Mesenchymal stem cell (in vitro differentiated cells and primary cell): ENCODE measurements around the gene ABCC4.

Experiments
- DNase-seq: peaks from one replicate; pipeline ENCODE4 v3.0.0-alpha.2; 2013
- H2AFZ ChIP-seq: one replicate; pipeline ENCODE4 v1.6.1; 2013; ENCODE audit warnings: low read depth, mild to moderate bottlenecking, control low read depth, inconsistent platforms, low read length, moderate library complexity
- H2AK5ac ChIP-seq: 2 replicates; pipeline ENCODE4 v1.6.1; 2013; ENCODE audit warnings: low read length, moderate library complexity, mild to moderate bottlenecking, inconsistent platforms; ENCODE audit not compliant: severe bottlenecking
- H2BK120ac ChIP-seq: one replicate; pipeline ENCODE4 v1.6.1; 2013; ENCODE audit warnings: low read depth, mild to moderate bottlenecking, inconsistent platforms, low read length, moderate library complexity
- H2BK12ac ChIP-seq, 2 experiments: one replicate each; pipeline ENCODE4 v1.6.1; 2013; ENCODE audit warnings: inconsistent platforms in 2 of 2, low read length in 2 of 2, mild to moderate bottlenecking in 2 of 2, moderate library complexity in 2 of 2, control low read depth in 1 of 2
- H2BK15ac ChIP-seq: one replicate; pipeline ENCODE4 v1.6.1; 2013; ENCODE audit warnings: mild to moderate bottlenecking, low read depth, inconsistent platforms; ENCODE audit not compliant: poor library complexity, severe bottlenecking
- H2BK5ac ChIP-seq: 2 replicates; pipeline ENCODE4 v1.6.1; 2013; ENCODE audit warnings: low read depth, mild to moderate bottlenecking, low read length, control low read depth, inconsistent platforms; ENCODE audit not compliant: poor library complexity, severe bottlenecking
- H3K14ac ChIP-seq, 2 experiments: one replicate each; pipeline ENCODE4 v1.6.1; 2013; ENCODE audit warnings: inconsistent platforms in 2 of 2, low read length in 2 of 2, control low read depth in 1 of 2, mild to moderate bottlenecking in 1 of 2, moderate library complexity in 1 of 2
- H3K18ac ChIP-seq, 2 experiments: one replicate each; pipeline ENCODE4 v1.6.1; 2013; ENCODE audit warnings: inconsistent platforms in 2 of 2, low read length in 2 of 2, control low read depth in 1 of 2, low read depth in 1 of 2, mild to moderate bottlenecking in 1 of 2
- H3K23ac ChIP-seq, 2 experiments: one replicate each; pipeline ENCODE4 v1.6.1; 2013; ENCODE audit warnings: inconsistent platforms in 2 of 2, low read length in 2 of 2, mild to moderate bottlenecking in 2 of 2, moderate library complexity in 2 of 2, control low read depth in 1 of 2
- H3K27ac ChIP-seq: 2 replicates; pipeline ENCODE4 v1.5.1; 2013; ENCODE audit warnings: mild to moderate bottlenecking, moderate library complexity, low read length, control low read depth, inconsistent platforms; ENCODE audit not compliant: poor library complexity, severe bottlenecking
- H3K27me3 ChIP-seq, 2 experiments: 2 replicates each; pipeline versions ENCODE4 v1.6.1 to v1.7.0; 2013; ENCODE audit warnings: low read length in 2 of 2, mild to moderate bottlenecking in 2 of 2, moderate library complexity in 2 of 2, control low read depth in 1 of 2, inconsistent platforms in 1 of 2; ENCODE audit not compliant: control insufficient read depth in 1 of 2, insufficient read depth in 1 of 2
- H3K36me3 ChIP-seq, 2 experiments: 2 replicates each; pipeline versions ENCODE4 v1.6.1 to v1.7.0; 2013; ENCODE audit warnings: low read length in 2 of 2, control low read depth in 1 of 2, inconsistent platforms in 1 of 2, low read depth in 1 of 2, mild to moderate bottlenecking in 1 of 2; ENCODE audit not compliant: insufficient read depth in 2 of 2, control insufficient read depth in 1 of 2
- H3K4ac ChIP-seq, 2 experiments: one replicate each; pipeline ENCODE4 v1.6.1; 2013; ENCODE audit warnings: inconsistent platforms in 2 of 2, low read length in 2 of 2, mild to moderate bottlenecking in 2 of 2, moderate library complexity in 2 of 2, control low read depth in 1 of 2, low read depth in 1 of 2
- H3K4me1 ChIP-seq: 2 replicates; pipeline ENCODE4 v1.6.1; 2013; ENCODE audit warnings: low read depth, low read length, control low read depth; ENCODE audit not compliant: control insufficient read depth, insufficient read depth
- H3K4me2 ChIP-seq: 2 replicates; pipeline ENCODE4 v1.6.1; 2013; ENCODE audit warnings: low read length, mild to moderate bottlenecking, inconsistent platforms; ENCODE audit not compliant: poor library complexity, severe bottlenecking
- H3K4me3 ChIP-seq, 2 experiments: 2 replicates each; pipeline versions ENCODE4 v1.5.1 to v1.7.0; 2013; ENCODE audit warnings: low read length in 2 of 2, mild to moderate bottlenecking in 2 of 2, control low read depth in 1 of 2, low read depth in 1 of 2; ENCODE audit not compliant: insufficient read depth in 1 of 2
- H3K79me1 ChIP-seq: replicated peaks from 2 replicates; pipeline ENCODE4 v1.6.1; 2013; ENCODE audit warnings: mild to moderate bottlenecking, control low read depth, low read length, inconsistent platforms; ENCODE audit not compliant: poor library complexity, severe bottlenecking
- H3K9ac ChIP-seq: 2 replicates; pipeline ENCODE4 v1.7.0; 2013; ENCODE audit warnings: mild to moderate bottlenecking, low read length, moderate library complexity
- H3K9me3 ChIP-seq: 2 replicates; pipeline ENCODE4 v1.7.0; 2013; ENCODE audit warnings: mild to moderate bottlenecking, low read length; ENCODE audit not compliant: control insufficient read depth
- H4K8ac ChIP-seq: one replicate; pipeline ENCODE4 v1.6.1; 2013; ENCODE audit warnings: inconsistent platforms, mild to moderate bottlenecking, low read length, moderate library complexity
- H4K91ac ChIP-seq: one replicate; pipeline ENCODE4 v1.6.1; 2013; ENCODE audit warnings: mild to moderate bottlenecking, low read length, inconsistent platforms
- WGBS: methylation state at CpG from one replicate; pipeline ENCODE4 v1.1.7; 2013; ENCODE audit warnings: mixed read lengths; 5-methylcytosine and 5-hydroxymethylcytosine counted together

The ABCC4 gene

DNA sequence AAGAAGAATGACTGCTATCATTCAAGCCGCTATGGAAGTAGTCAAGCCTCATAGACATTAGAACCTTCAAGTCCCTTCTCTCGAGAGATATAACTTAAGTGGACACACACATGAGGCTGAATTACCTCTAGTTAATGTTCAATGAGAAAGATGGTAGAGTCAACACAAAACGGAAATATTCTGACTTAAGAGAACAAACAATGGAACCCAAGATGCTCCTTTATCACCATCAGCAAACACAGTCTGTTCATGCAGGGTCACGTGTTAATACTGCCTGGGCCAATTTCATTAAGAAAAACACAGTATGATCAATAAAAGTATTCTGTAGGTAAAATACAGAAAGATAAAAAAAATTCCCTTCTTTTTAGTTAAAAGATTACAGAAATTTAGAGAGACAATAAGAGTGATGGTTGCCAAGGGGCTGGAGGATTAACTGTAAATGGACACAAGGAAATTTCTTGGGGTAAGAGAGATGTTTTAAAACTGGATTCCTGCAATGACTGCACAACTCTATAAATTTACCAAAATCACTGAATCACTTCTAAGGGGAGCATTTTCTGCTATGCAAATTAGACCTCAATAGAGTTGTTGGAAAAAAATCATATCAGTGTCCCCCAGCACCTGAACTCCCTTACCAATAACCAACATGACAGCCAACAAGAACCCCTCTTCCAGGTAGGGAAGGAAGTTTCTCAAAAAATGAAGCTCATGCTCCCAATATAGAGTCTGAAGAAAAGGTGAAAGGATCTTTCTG is 256.6 kb downstream of the ABCC4 start:
- H2BK15ac ChIP-seq: no peak overlapping the region
- H4K91ac ChIP-seq: no peak overlapping the region
- H2BK5ac ChIP-seq: no peak overlapping the region

DNA sequence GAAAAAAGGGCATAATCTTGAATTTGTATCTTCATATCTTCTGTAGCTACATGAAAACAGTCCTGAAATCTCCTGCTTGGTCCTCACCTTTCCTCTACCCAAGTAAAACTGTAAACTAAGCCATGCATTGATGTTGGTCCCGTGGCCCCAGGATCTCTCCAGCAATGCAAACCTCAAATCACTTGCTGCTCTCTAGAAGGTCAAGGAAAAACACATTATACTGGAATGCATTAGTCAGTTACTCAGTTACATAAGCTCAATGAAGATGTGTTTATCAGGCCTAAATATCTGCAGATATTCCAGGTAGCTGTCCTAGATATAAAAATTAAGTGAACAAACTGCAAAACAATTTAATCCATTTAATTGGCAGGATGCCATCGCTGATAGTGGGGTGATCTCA is 261.8 kb downstream of the ABCC4 start:
- Histone ChIP-seq H3K18ac (no peak overlapping the region), H3K4ac (no peak overlapping the region), H4K91ac (no peak overlapping the region), H3K4me3 (no peak overlapping the region), H4K8ac (no peak overlapping the region), H2BK5ac (no peak overlapping the region), H2BK15ac (no peak overlapping the region), H3K27me3 (no peaks in the 10 kb centered on the region), H2AK5ac (no peak overlapping the region), H3K9me3 (no peaks in the 10 kb centered on the region), H3K9ac (no peak overlapping the region), H2BK120ac (no peak overlapping the region), H3K4me1 (peaks cover 3% of the 10 kb centered on the region), H3K4me2 (no peak overlapping the region), H3K79me1 (peaks cover 10% of the 10 kb centered on the region), H3K23ac (no peak overlapping the region), H3K27ac (no peak overlapping the region), H2BK12ac (no peak overlapping the region), H3K36me3 (peaks cover 20 to 46% of the 10 kb centered on the region in 2 experiments), H3K14ac (no peak overlapping the region), H2AFZ (no peak overlapping the region)
- no peak for DNase-seq
- 93% methylated on average over 2 of the region's 2 CpGs for WGBS

More for the DNA sequence above, 256.6 kb downstream of the ABCC4 start:
- Histone ChIP-seq H3K79me1 (peaks cover 7% of the 10 kb centered on the region), H3K9me3 (no peaks in the 10 kb centered on the region), H3K4ac (no peak overlapping the region), H3K27me3 (no peaks in the 10 kb centered on the region), H2AFZ (no peak overlapping the region), H4K8ac (no peak overlapping the region), H3K4me1 (peaks cover 2% of the 10 kb centered on the region), H3K9ac (no peak overlapping the region), H3K27ac (no peak overlapping the region), H3K36me3 (peaks cover 14 to 32% of the 10 kb centered on the region in 2 experiments), H3K4me2 (no peak overlapping the region), H3K23ac (no peak overlapping the region), H3K14ac (no peak overlapping the region), H2BK12ac (no peak overlapping the region), H3K4me3 (no peak overlapping the region), H3K18ac (no peak overlapping the region), H2BK120ac (no peak overlapping the region), H2AK5ac (no peak overlapping the region)
- no peak for DNase-seq
- 100% methylated on average over 2 of the region's 4 CpGs for WGBS

DNA sequence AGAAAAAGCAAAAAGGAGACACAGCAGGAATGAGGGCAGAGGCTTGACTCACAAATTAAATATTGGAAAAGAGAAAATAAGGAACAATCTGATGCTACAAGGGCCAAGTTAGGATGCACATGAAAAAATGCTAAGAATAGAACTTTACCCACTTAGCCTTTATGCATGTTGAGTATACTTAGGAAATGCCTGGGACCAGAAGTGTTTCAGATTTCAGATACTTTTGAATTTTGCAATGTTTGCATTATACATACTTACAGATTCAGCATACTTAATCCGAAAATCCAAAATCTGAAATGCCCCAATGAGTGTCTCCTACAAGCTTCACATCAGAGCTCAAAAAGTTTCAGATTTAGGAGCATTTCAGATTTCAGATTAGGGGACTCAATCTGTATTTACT is 262.3 kb downstream of the ABCC4 start:
- H3K14ac ChIP-seq: no peak overlapping the region
- no CpG with 5 or more reads among the region's 1 CpG for WGBS
- peaks cover 3% of the 10 kb centered on the region for H3K4me1 ChIP-seq
- H3K36me3 ChIP-seq: peaks cover 24 to 46% of the 10 kb centered on the region in 2 experiments
- no peak overlapping the region for H2BK15ac ChIP-seq
- no peak overlapping the region for H3K9ac ChIP-seq
- no peak overlapping the region for H3K18ac ChIP-seq
- H3K4me2 ChIP-seq: no peak overlapping the region
- H2AK5ac ChIP-seq: no peak overlapping the region
- no peak for DNase-seq
- no peaks in the 10 kb centered on the region for H3K9me3 ChIP-seq
- no peak overlapping the region for H3K23ac ChIP-seq
- no peak overlapping the region for H2BK12ac ChIP-seq
- no peak overlapping the region for H2AFZ ChIP-seq
- H3K27ac ChIP-seq: no peak overlapping the region
- no peaks in the 10 kb centered on the region for H3K27me3 ChIP-seq
- no peak overlapping the region for H3K4ac ChIP-seq
- H4K91ac ChIP-seq: no peak overlapping the region
- H2BK120ac ChIP-seq: no peak overlapping the region
- H3K79me1 ChIP-seq: peaks cover 10% of the 10 kb centered on the region
- no peak overlapping the region for H2BK5ac ChIP-seq
- H4K8ac ChIP-seq: no peak overlapping the region
- H3K4me3 ChIP-seq: no peak overlapping the region

DNA sequence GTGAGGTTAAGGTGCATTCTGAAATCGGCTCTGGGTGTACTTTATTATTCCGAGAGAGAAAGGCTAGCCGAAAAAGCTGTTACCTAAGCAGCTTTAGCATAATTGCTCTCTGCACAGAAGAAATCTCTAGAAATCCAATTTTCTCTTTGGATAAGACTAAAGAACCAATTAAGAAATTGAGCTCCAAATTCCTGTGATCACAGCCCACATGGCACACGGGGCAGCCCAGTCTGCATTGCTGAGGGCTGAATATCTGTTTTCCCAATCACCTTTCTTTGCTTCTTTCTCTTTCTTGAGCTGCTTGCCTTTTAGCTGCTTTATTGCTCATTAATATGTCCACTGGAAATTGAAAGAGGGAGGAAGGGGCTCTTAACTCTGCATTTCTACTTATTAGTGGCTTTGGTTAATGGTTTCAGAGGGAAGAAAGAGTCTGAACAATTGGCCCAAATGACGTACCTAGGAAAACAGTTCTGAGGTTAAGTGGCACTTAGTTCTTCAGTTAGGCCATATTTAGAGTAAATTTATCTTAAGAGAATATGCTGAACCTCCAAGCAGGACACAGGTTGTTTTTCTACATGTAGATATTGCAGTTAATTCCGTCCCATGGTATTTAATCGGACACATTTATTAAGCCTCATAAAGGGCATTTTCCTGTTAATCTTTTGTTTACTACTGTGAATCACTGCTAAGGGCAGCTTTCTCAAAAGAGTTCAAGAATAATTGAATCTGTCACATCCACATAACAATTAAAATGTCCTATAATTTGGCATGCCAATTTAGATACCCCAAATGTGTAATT is 265.7 kb downstream of the ABCC4 start:
- Histone ChIP-seq H3K14ac (no peak overlapping the region), H3K4me3 (no peak overlapping the region), H3K79me1 (peaks cover 10% of the 10 kb centered on the region), H4K91ac (no peak overlapping the region), H2BK120ac (no peak overlapping the region), H3K4me1 (peaks cover 3% of the 10 kb centered on the region), H2BK15ac (no peak overlapping the region), H3K27ac (no peak overlapping the region), H3K9me3 (no peaks in the 10 kb centered on the region), H3K4me2 (no peak overlapping the region), H3K9ac (no peak overlapping the region), H3K36me3 (peaks cover 24 to 26% of the 10 kb centered on the region in 2 experiments), H3K23ac (no peak overlapping the region), H2BK12ac (no peak overlapping the region), H2AFZ (no peak overlapping the region), H3K4ac (no peak overlapping the region), H2AK5ac (no peak overlapping the region), H3K18ac (no peak overlapping the region), H3K27me3 (no peaks in the 10 kb centered on the region), H4K8ac (no peak overlapping the region), H2BK5ac (no peak overlapping the region)
- 97% methylated on average over 7 of the region's 7 CpGs for WGBS
- no peak for DNase-seq
